Fibroblast of villous mesenchyme (primary cell): ENCODE measurements around the gene STRN3. TPM values are rescaled to one million over a fixed set of nuclear protein-coding genes. Genes with fewer than 3 reads are reported as not detected.
A peak's percentile ranks its signal among the peaks of the same experiment; 100 is the strongest.
"Not testable (repeated sequence)": the region's sequence is repeated elsewhere in the genome, so short reads cannot be mapped to it uniquely, and the experiment has no call there.

Experiments used
- DNase-seq: peaks from one replicate; pipeline ENCODE4 v3.0.0-alpha.2; 2010; ENCODE audit warnings: low read depth
- H3K4me3 ChIP-seq: 2 replicates; pipeline ENCODE4 v1.5.1; 2011; ENCODE audit warnings: low read depth, mild to moderate bottlenecking, low read length
- total RNA-seq: library from RNA; depleted of rRNA; stranded (reverse); fragments of >200 nt; gene quantifications from 2 replicates; pipeline ENCODE4 v1.2.3, GENCODE V29; 2012
- TF ChIP-seq, protein P1 (sequence below): IDR thresholded peaks from 2 replicates; pipeline ENCODE4 v1.5.1; 2012; ENCODE audit warnings: low read depth, mild to moderate bottlenecking, low read length; ENCODE audit not compliant: insufficient read depth

The STRN3 gene
- total RNA-seq, 1 donor = 83.3 TPM

- TF ChIP-seq, protein P1, sequence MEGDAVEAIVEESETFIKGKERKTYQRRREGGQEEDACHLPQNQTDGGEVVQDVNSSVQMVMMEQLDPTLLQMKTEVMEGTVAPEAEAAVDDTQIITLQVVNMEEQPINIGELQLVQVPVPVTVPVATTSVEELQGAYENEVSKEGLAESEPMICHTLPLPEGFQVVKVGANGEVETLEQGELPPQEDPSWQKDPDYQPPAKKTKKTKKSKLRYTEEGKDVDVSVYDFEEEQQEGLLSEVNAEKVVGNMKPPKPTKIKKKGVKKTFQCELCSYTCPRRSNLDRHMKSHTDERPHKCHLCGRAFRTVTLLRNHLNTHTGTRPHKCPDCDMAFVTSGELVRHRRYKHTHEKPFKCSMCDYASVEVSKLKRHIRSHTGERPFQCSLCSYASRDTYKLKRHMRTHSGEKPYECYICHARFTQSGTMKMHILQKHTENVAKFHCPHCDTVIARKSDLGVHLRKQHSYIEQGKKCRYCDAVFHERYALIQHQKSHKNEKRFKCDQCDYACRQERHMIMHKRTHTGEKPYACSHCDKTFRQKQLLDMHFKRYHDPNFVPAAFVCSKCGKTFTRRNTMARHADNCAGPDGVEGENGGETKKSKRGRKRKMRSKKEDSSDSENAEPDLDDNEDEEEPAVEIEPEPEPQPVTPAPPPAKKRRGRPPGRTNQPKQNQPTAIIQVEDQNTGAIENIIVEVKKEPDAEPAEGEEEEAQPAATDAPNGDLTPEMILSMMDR = no peak
- H3K4me3 ChIP-seq = no peak overlapping the region
- no peak for DNase-seq
These were observed 21.3 kb upstream of the STRN3 start for GRCh38 chr14:31047503-31047902.

DNA sequence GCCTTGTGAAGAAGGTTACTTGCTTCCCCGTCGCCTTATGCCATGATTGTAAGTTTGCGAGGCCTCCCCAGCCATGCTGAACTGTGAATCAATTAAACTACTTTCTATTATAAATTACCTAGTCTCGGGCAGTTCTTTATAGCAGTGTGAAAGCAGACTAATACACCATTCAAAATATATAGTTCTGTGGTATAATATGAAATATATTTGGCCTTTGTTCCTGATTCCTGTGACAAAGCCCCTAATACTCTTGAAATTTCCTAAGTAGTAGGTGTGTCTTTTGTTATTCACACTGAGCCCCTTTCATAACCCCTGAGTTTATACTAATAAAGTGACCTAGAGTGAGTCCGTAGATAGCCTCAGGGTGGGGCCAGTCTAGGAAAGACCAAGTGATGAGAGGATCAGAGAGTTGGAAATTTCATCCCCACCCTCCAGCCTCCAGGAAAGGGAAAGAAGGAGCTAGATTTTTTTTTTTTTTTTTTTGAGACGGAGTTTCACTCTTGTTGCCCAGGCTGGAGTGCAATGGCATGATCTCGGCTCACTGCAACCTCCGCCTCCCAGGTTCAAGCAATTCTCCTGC lies 19.4 kb upstream of the STRN3 start:
- DNase-seq = no peak
- H3K4me3 ChIP-seq = no peak overlapping the region
- TF ChIP-seq, protein P1 = no peak

- TF ChIP-seq, protein P1 = no peak
- H3K4me3 ChIP-seq = no peak overlapping the region
- DNase-seq = no peak
These were observed 17.2 kb upstream of the STRN3 start for GRCh38 chr14:31043379-31043778.

DNA sequence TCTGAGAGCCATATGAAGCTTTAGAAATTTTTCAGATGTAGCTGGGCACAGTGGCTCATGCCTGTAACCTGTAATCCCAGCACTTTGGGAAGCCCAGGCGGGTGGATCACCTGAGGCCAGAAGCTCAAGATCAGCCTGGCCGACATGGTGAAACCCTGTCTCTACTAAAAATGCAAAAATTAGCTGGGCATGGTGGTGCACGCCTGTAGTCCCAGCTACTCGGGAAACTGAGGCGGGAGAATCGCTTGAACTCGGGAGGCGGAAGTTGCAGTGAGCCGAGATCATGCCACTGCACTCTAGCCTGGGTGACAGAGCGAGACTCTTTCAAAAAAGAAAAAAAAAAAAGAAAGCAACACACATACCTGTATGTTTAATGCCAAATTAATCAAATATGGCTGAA lies 16.7 kb upstream of the STRN3 start:
- not testable (repeated sequence) for H3K4me3 ChIP-seq, DNase-seq

GRCh38 chr14:31042300-31042699 lies 16.1 kb upstream of the STRN3 start:
- H3K4me3 ChIP-seq = no peak overlapping the region
- TF ChIP-seq, protein P1 = no peak
- DNase-seq = no peak

DNA sequence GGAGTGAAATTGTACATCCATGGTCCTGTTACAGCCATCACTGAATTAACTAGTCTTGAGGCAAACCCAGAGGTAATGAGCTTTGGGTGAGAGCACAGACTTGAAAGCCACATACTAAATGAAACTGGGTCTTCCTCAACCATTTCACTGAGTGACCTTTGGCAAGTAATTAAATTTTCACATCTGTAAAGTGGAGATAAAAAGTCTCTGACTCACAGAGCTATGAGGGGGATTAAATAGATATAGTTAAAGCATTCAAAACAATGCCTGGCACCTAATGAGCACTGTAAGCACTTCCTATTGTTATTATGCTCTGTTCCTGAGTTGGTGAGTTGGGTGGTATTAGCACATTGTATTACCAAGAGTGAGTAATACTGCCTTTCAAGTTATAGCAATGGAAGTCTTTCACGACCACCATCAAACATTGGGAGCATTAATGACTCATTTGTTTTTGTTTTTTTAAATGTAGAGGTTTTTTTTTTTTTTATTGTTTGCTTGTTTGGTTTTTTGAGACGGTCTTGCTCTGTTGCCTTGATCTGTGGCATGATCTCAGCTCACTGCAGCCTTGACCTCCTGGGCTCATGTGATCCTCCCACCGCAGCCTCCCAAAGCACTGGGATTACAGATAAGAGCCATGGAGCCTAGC lies 12.5 kb upstream of the STRN3 start:
- TF ChIP-seq, protein P1 = no peak
- peak; percentile 61 for DNase-seq
- no peak overlapping the region for H3K4me3 ChIP-seq

GRCh38 chr14:31037709-31038221 lies 11.6 kb upstream of the STRN3 start:
- DNase-seq = peak; percentile 58
- H3K4me3 ChIP-seq = no peak overlapping the region
- TF ChIP-seq, protein P1 = no peak
